Peyer's patch (tissue), 4 donors: ENCODE measurements around the gene COBL.

ENCODE experiments used
- CTCF ChIP-seq, 6 experiments: fragments of 450-650 bp in 4 of 6; fragments of 200-600 bp in 2 of 6; sonication (generic) in 1 of 6; IDR thresholded peaks; one replicate each; pipeline ENCODE4 v1.5.1; 2017 to 2019; ENCODE audit warnings: antibody characterized with exemption in 6 of 6, mild to moderate bottlenecking in 3 of 6, moderate library complexity in 1 of 6
- POLR2A ChIP-seq, 2 donors: fragments of 450-650 bp; IDR thresholded peaks; one replicate each; pipeline ENCODE4 v1.5.1; 2017; ENCODE audit warnings: antibody characterized with exemption in 2 of 2, mild to moderate bottlenecking in 2 of 2, moderate library complexity in 2 of 2

- TF ChIP-seq CTCF (IDR thresholded peaks at IDR 0.05): no peak
- no peak for TF ChIP-seq POLR2A (IDR thresholded peaks at IDR 0.05)
Observed at GRCh38 chr7:50977421-50977820, 339.2 kb downstream of the COBL start.
